Endothelial cell of umbilical vein (primary cell): ENCODE measurements around the gene CHD5. TPM values are rescaled to one million over a fixed set of nuclear protein-coding genes. Genes with fewer than 3 reads are reported as not detected.

Experiments used
- BruUV-seq: library from RNA; stranded (reverse); fragments of 400-500 nt; replicated peaks from 2 replicates; lab custom pipeline; 2021; lab: Mats Ljungman, UMichigan
- CTCF ChIA-PET: fragments of 300-600, 350-600 bp; sonication (Branson Sonifier 250); formaldehyde crosslinking; loops from one replicate; lab custom pipeline; 2021; ENCODE audit warnings: antibody characterized with exemption, inconsistent platforms; lab: Charles Lee
- POLR2A ChIA-PET: fragments of 300-600, 350-600 bp; sonication (Branson Sonifier 250); formaldehyde crosslinking; loops from one replicate; lab custom pipeline; 2021; ENCODE audit warnings: antibody characterized with exemption, inconsistent platforms; lab: Charles Lee
- DNase-seq: peaks from one replicate; pipeline ENCODE4 v3.0.0-alpha.2; 2011; ENCODE audit warnings: low read depth, low spot score
- FAIRE-seq: peaks from 2 replicates; lab custom pipeline; 2011; peaks lifted over from hg19 to GRCh38; lab: Jason Lieb, UNC
- H2AFZ ChIP-seq: 2 replicates; pipeline ENCODE4 v1.6.0; 2012; ENCODE audit warnings: low read depth, low read length, control low read depth, inconsistent platforms
- H3K27ac ChIP-seq: 2 replicates; pipeline ENCODE4 v1.5.1; 2011; ENCODE audit warnings: low read depth, mild to moderate bottlenecking, control low read depth, low read length, moderate library complexity; ENCODE audit not compliant: insufficient read depth
- H3K27me3 ChIP-seq, 2 experiments: 2 replicates each; pipeline versions ENCODE4 v1.6.0 to v1.6.1; 2011; ENCODE audit warnings: low read length in 2 of 2, mixed read lengths in 1 of 2; ENCODE audit not compliant: control insufficient read depth in 2 of 2, insufficient read depth in 2 of 2
- H3K36me3 ChIP-seq, 2 experiments: 2 replicates in 1 of 2; 3 replicates in 1 of 2; pipeline ENCODE4 v1.5.1; 2011; ENCODE audit warnings: low read length in 2 of 2, mild to moderate bottlenecking in 1 of 2, moderate library complexity in 1 of 2; ENCODE audit not compliant: control insufficient read depth in 2 of 2, insufficient read depth in 2 of 2; ENCODE audit errors: extremely low read depth in 1 of 2
- H3K4me1 ChIP-seq: 3 replicates; pipeline ENCODE4 v1.5.1; 2011; ENCODE audit warnings: mild to moderate bottlenecking, low read length; ENCODE audit not compliant: control insufficient read depth, insufficient read depth; ENCODE audit errors: extremely low read depth
- H3K4me2 ChIP-seq: 2 replicates; pipeline ENCODE4 v1.6.1; 2011; ENCODE audit warnings: low read length, control low read depth, mixed read lengths; ENCODE audit not compliant: insufficient read depth
- H3K4me3 ChIP-seq, 3 experiments: fragments of 200-600 bp in 1 of 3; sonication (generic), shearing (Covaris generic) in 1 of 3; replicated peaks in 1 of 3; 2 replicates each; pipeline ENCODE4 v1.5.1; 2011 to 2016; ENCODE audit warnings: control low read depth in 3 of 3, low read length in 3 of 3, mild to moderate bottlenecking in 2 of 3, inconsistent platforms in 1 of 3, low read depth in 1 of 3, moderate library complexity in 1 of 3; ENCODE audit not compliant: insufficient read depth in 1 of 3
- H3K79me2 ChIP-seq: 2 replicates; pipeline ENCODE4 v1.6.0; 2012; ENCODE audit warnings: low read length, inconsistent platforms; ENCODE audit not compliant: control insufficient read depth, insufficient read depth
- H3K9ac ChIP-seq: replicated peaks from 2 replicates; pipeline ENCODE3; 2011; ENCODE audit warnings: low read length, control low read depth; ENCODE audit not compliant: insufficient read depth; ENCODE audit errors: extremely low read depth
- H3K9me1 ChIP-seq: replicated peaks from 3 replicates; pipeline ENCODE4 v1.6.0; 2011; ENCODE audit warnings: mild to moderate bottlenecking, low read length; ENCODE audit not compliant: control insufficient read depth, insufficient read depth; ENCODE audit errors: extremely low read depth
- H3K9me3 ChIP-seq: replicated peaks from 2 replicates; pipeline ENCODE4 v1.5.1; 2012; ENCODE audit warnings: low read length, inconsistent platforms; ENCODE audit not compliant: control insufficient read depth, insufficient read depth
- H4K20me1 ChIP-seq: replicated peaks from 2 replicates; pipeline ENCODE3; 2011; ENCODE audit warnings: mild to moderate bottlenecking, low read length; ENCODE audit not compliant: control insufficient read depth, insufficient read depth; ENCODE audit errors: extremely low read depth
- CTCF ChIP-seq, 2 donors: IDR thresholded peaks; 1 replicate in 1 of 2; 2 replicates in 1 of 2; pipeline ENCODE4 v1.5.1; 2011; ENCODE audit warnings: low read length in 2 of 2, mild to moderate bottlenecking in 2 of 2, moderate library complexity in 2 of 2, control low read depth in 1 of 2, inconsistent platforms in 1 of 2, low read depth in 1 of 2; ENCODE audit not compliant: insufficient read depth in 1 of 2; ENCODE audit errors: extremely low read depth in 1 of 2
- EZH2 ChIP-seq: IDR thresholded peaks from 2 replicates; pipeline ENCODE4 v1.6.1; 2012; ENCODE audit warnings: borderline replicate concordance, low read depth, mild to moderate bottlenecking, moderate library complexity, low read length, inconsistent platforms; ENCODE audit not compliant: severe bottlenecking
- FOS ChIP-seq: IDR thresholded peaks from 2 replicates; pipeline ENCODE4 v1.6.1; 2011; ENCODE audit warnings: mild to moderate bottlenecking, low read length, moderate library complexity, borderline replicate concordance; ENCODE audit not compliant: insufficient read depth
- GATA2 ChIP-seq: IDR thresholded peaks from 2 replicates; pipeline ENCODE4 v1.7.0; 2011; ENCODE audit warnings: low read depth, mild to moderate bottlenecking, moderate library complexity, mixed read lengths, low read length; ENCODE audit not compliant: insufficient read length, insufficient read depth
- JUN ChIP-seq: IDR thresholded peaks from 2 replicates; pipeline ENCODE4 v1.6.1; 2011; ENCODE audit warnings: borderline replicate concordance, low read depth; ENCODE audit not compliant: insufficient read length, insufficient read depth
- MAX ChIP-seq: IDR thresholded peaks from 2 replicates; pipeline ENCODE4 v1.6.1; 2011; ENCODE audit not compliant: insufficient read depth, insufficient read length
- MYC ChIP-seq: IDR thresholded peaks from one replicate; pipeline ENCODE4 v1.6.1; 2011; ENCODE audit warnings: mild to moderate bottlenecking, low read depth, low read length
- POLR2A ChIP-seq: IDR thresholded peaks from 2 replicates; pipeline ENCODE4 v1.6.1; 2012; ENCODE audit warnings: low read depth, mild to moderate bottlenecking, control low read depth, low read length
- POLR2AphosphoS5 ChIP-seq: IDR thresholded peaks from 2 replicates; pipeline ENCODE4 v1.6.1; 2012; ENCODE audit warnings: low read depth, mild to moderate bottlenecking, control low read depth, low read length, moderate library complexity; ENCODE audit not compliant: insufficient read depth
- dilution Hi-C: fragments of 300-500 bp; cut with MboI; formaldehyde crosslinking; loops from one replicate; pipeline ENCODE4 v1.15.0; 2019; ENCODE audit warnings: low sequenced_read_pairs; ENCODE audit not compliant: extremely low pct_ligation_motif_present
- intact Hi-C: fragments of 100-400 bp; cut with micrococcal nuclease; formaldehyde crosslinking; loops from one replicate; pipeline ENCODE4 v1.10.0; 2022
- polyA plus RNA-seq, 4 experiments: library from polyadenylated mRNA; depleted of rRNA in 3 of 4; stranded (reverse) in 3 of 4; unstranded in 1 of 4; fragments of >200 nt; gene quantifications; 2 replicates each; pipeline versions ENCODE4 v1.2.1 to v1.2.3, GENCODE V29; 2011 to 2012; ENCODE audit warnings: missing spikeins in 1 of 4
- total RNA-seq: library from RNA; stranded (reverse); gene quantifications from 2 replicates; pipeline ENCODE4 v1.2.3, GENCODE V29; 2021

Gene CHD5
- total and polyA plus RNA-seq, 2 donors (not counting 3 experiments of a cell fraction or from before 2014, with no cell fraction given): 0.04 to 0.11 TPM

- no peaks in the 10 kb centered on the region for H3K36me3 ChIP-seq
- no peak overlapping the region for H3K9ac ChIP-seq
- peaks cover 3% of the 10 kb centered on the region for H3K4me1 ChIP-seq
- DNase-seq (no peak), FAIRE-seq (no peak)
- H3K27me3 ChIP-seq: no peaks in the 10 kb centered on the region
- H3K9me1 ChIP-seq: no peaks in the 10 kb centered on the region
- no peaks in the 10 kb centered on the region for H3K79me2 ChIP-seq
- no peak overlapping the region for H3K4me3 ChIP-seq
- BruUV-seq: no TSS peak
- POLR2A ChIA-PET: no interaction called here
- H3K9me3 ChIP-seq: no peaks in the 10 kb centered on the region
- no peak for TF ChIP-seq JUN
- TF ChIP-seq FOS: no peak
- no peak overlapping the region for H3K27ac ChIP-seq
- no peak overlapping the region for H3K4me2 ChIP-seq
- H2AFZ ChIP-seq: no peak overlapping the region
- intact Hi-C loops (loop anchor here (10.0 kb wide), 1 partner anchor 232 kb away; no protein-coding TSS in a partner anchor), dilution Hi-C loops (no loop called here)
- CTCF ChIA-PET: interaction anchor here (1.2 to 1.5 kb wide), 3 partner anchors 93 to 133 kb away, joined by 3 to 5 read pairs (median 3); no protein-coding TSS in a partner anchor
- H4K20me1 ChIP-seq: no peaks in the 10 kb centered on the region
Measured at GRCh38 chr1:6112690-6113005, 67.5 kb downstream of the CHD5 start.

- ChIA-PET POLR2A (no interaction called here), CTCF (interaction anchor here (1.2 to 1.5 kb wide), 3 partner anchors 93 to 134 kb away, joined by 3 to 5 read pairs (median 3); no protein-coding TSS in a partner anchor)
- Histone ChIP-seq H3K4me1 (peaks cover 3% of the 10 kb centered on the region), H4K20me1 (no peaks in the 10 kb centered on the region), H3K79me2 (no peaks in the 10 kb centered on the region), H3K27me3 (no peaks in the 10 kb centered on the region), H3K9me1 (no peaks in the 10 kb centered on the region), H3K9me3 (no peaks in the 10 kb centered on the region), H3K4me2 (no peak overlapping the region), H3K4me3 (no peak overlapping the region), H2AFZ (no peak overlapping the region), H3K36me3 (no peaks in the 10 kb centered on the region), H3K27ac (no peak overlapping the region), H3K9ac (no peak overlapping the region)
- intact Hi-C loops (loop anchor here (10.0 kb wide), 1 partner anchor 233 kb away; no protein-coding TSS in a partner anchor), dilution Hi-C loops (no loop called here)
- FAIRE-seq: no peak
- DNase-seq: no peak
- BruUV-seq: no TSS peak
- no peak for TF ChIP-seq JUN
- no peak for TF ChIP-seq GATA2
- TF ChIP-seq POLR2AphosphoS5: no peak
- no peak for TF ChIP-seq MAX
- no peak for TF ChIP-seq POLR2A
- no peak for TF ChIP-seq FOS
- no peak for TF ChIP-seq MYC
- TF ChIP-seq CTCF (IDR thresholded peaks at IDR 0.05; ENCODE audit: extremely low read depth in 1 of 2, insufficient read depth in 1 of 2, low read depth in 1 of 2, low read length in 2 of 2): no peak
- no peak for TF ChIP-seq EZH2
Measured at GRCh38 chr1:6111991-6112689, 68.0 kb downstream of the CHD5 start.
